ENCODE data around the gene ELMO3. TPM values are rescaled to one million over a fixed set of nuclear protein-coding genes. Genes with fewer than 3 reads are reported as not detected.

Gene ELMO3
- total RNA-seq, 2 experiments from 2014 or later: 1.9 to 2.3 TPM

GRCh38 chr16:67180166-67180565 lies 18.8 kb upstream of the ELMO3 start:
- CTCF ChIA-PET: interaction anchor here (1.0 kb wide), 1 partner anchor 25 kb away, joined by 4 read pairs; no protein-coding TSS in a partner anchor
- POLR2A ChIA-PET: no interaction called here
- Histone ChIP-seq H3K9me3 (ENCODE audit: control insufficient read depth in 1 of 2, insufficient read depth in 1 of 2, low read length in 2 of 2) (no peaks in the 10 kb centered on the region), H3K27me3 (ENCODE audit: control insufficient read depth in 1 of 2, insufficient read depth in 2 of 2, low read length in 2 of 2) (peaks cover 0 to 15% of the 10 kb centered on the region in 2 experiments), H3K36me3 (ENCODE audit: insufficient read depth, low read length) (no peaks in the 10 kb centered on the region), H3K4me3 (ENCODE audit: low read length) (no peak overlapping the region), H3K27ac (ENCODE audit: low read depth in 1 of 2, low read length in 2 of 2) (no peak overlapping the region), H3K4me1 (ENCODE audit: insufficient read depth, low read length) (peaks cover 37% of the 10 kb centered on the region)
- intact Hi-C loops (cut with DNase I, micrococcal nuclease): loop anchor here (5.0 to 10.0 kb wide), 2 partner anchors 73 to 165 kb away; partner anchors contain the start of gene PHAF1 (in 1 of the 2)
- H3K4me1 Mint-ChIP-seq (ENCODE audit: low read depth): peaks cover 21% of the 10 kb centered on the region
- no peak overlapping the region for H3K27ac Mint-ChIP-seq
- peaks cover 31% of the 10 kb centered on the region for H3K27me3 Mint-ChIP-seq
- no peaks in the 10 kb centered on the region for H3K36me3 Mint-ChIP-seq (ENCODE audit: low read depth)
- no peak overlapping the region for H3K4me3 Mint-ChIP-seq
- H3K9me3 Mint-ChIP-seq: no peaks in the 10 kb centered on the region
- TF ChIP-seq CTCF (IDR thresholded peaks at IDR 0.05): no peak
- no peak for ATAC-seq (ENCODE audit: poor library complexity)
- DNase-seq: no peak

- no peak overlapping the region for H3K4me3 Mint-ChIP-seq
- H3K4me1 Mint-ChIP-seq (ENCODE audit: low read depth): peaks cover 29% of the 10 kb centered on the region
- no peaks in the 10 kb centered on the region for H3K36me3 ChIP-seq (ENCODE audit: insufficient read depth, low read length)
- no peaks in the 10 kb centered on the region for H3K36me3 Mint-ChIP-seq (ENCODE audit: low read depth)
- no peak overlapping the region for H3K27ac Mint-ChIP-seq
- H3K9me3 Mint-ChIP-seq: no peaks in the 10 kb centered on the region
- intact Hi-C loops (cut with DNase I, micrococcal nuclease): loop anchor here (5.0 to 10.0 kb wide), 2 partner anchors 74 to 167 kb away; partner anchors contain the start of gene PHAF1 (in 1 of the 2)
- peaks cover 42% of the 10 kb centered on the region for H3K4me1 ChIP-seq (ENCODE audit: insufficient read depth, low read length)
- H3K27me3 Mint-ChIP-seq: peaks cover 19% of the 10 kb centered on the region
- peaks cover 0 to 15% of the 10 kb centered on the region in 2 experiments for H3K27me3 ChIP-seq (ENCODE audit: control insufficient read depth in 1 of 2, insufficient read depth in 2 of 2, low read length in 2 of 2)
- H3K27ac ChIP-seq (ENCODE audit: low read depth in 1 of 2, low read length in 2 of 2): no peak overlapping the region
- H3K9me3 ChIP-seq (ENCODE audit: control insufficient read depth in 1 of 2, insufficient read depth in 1 of 2, low read length in 2 of 2): no peaks in the 10 kb centered on the region
- TF ChIP-seq CTCF (IDR thresholded peaks at IDR 0.05): no peak
- no peak overlapping the region for H3K4me3 ChIP-seq (ENCODE audit: low read length)
- CTCF ChIA-PET: interaction anchor here (1.7 kb wide), 1 partner anchor 26 kb away, joined by 6 read pairs; no protein-coding TSS in a partner anchor
- POLR2A ChIA-PET: no interaction called here
- no peak for ATAC-seq (ENCODE audit: poor library complexity)
- DNase-seq: no peak
Measured at GRCh38 chr16:67181346-67181745, 17.6 kb upstream of the ELMO3 start.

GRCh38 chr16:67182288-67182687 lies 16.6 kb upstream of the ELMO3 start:
- DNase-seq (no peak), ATAC-seq (ENCODE audit: poor library complexity) (no peak)
- no peak overlapping the region for H3K27ac Mint-ChIP-seq
- Histone ChIP-seq H3K9me3 (ENCODE audit: control insufficient read depth in 1 of 2, insufficient read depth in 1 of 2, low read length in 2 of 2) (no peaks in the 10 kb centered on the region), H3K27ac (ENCODE audit: low read depth in 1 of 2, low read length in 2 of 2) (no peak overlapping the region), H3K4me3 (ENCODE audit: low read length) (no peak overlapping the region), H3K27me3 (ENCODE audit: control insufficient read depth in 1 of 2, insufficient read depth in 2 of 2, low read length in 2 of 2) (peaks cover 0 to 12% of the 10 kb centered on the region in 2 experiments), H3K4me1 (ENCODE audit: insufficient read depth, low read length) (peaks cover 41% of the 10 kb centered on the region), H3K36me3 (ENCODE audit: insufficient read depth, low read length) (no peaks in the 10 kb centered on the region)
- no peaks in the 10 kb centered on the region for H3K36me3 Mint-ChIP-seq (ENCODE audit: low read depth)
- no peak for TF ChIP-seq CTCF (IDR thresholded peaks at IDR 0.05)
- peaks cover 12% of the 10 kb centered on the region for H3K27me3 Mint-ChIP-seq
- CTCF ChIA-PET: interaction anchor here (1.5 to 1.7 kb wide), 2 partner anchors 27 to 228 kb away, joined by 5 to 6 read pairs; no protein-coding TSS in a partner anchor
- POLR2A ChIA-PET: interaction anchor here (2.5 to 5.2 kb wide), 2 partner anchors 10 to 21 kb away, joined by 6 to 51 read pairs; partner anchors contain the start of genes E2F4, FBXL8 and TRADD
- H3K4me3 Mint-ChIP-seq: no peak overlapping the region
- no peaks in the 10 kb centered on the region for H3K9me3 Mint-ChIP-seq
- H3K4me1 Mint-ChIP-seq (ENCODE audit: low read depth): peaks cover 25% of the 10 kb centered on the region
- intact Hi-C loops (cut with DNase I, micrococcal nuclease): loop anchor here (2.0 to 10.0 kb wide), 4 partner anchors 19 to 167 kb away; partner anchors contain the start of gene PHAF1 (in 1 of the 2)
